Measurements from ENCODE around the gene PHRF1.
A peak's percentile ranks its signal among the peaks of the same experiment; 100 is the strongest.

PHRF1 gene

GRCh38 chr11:617912-618682, 41.8 kb downstream of the PHRF1 start:
- Mint-ChIP-seq H3K36me3 (no peaks in the 10 kb centered on the region), H3K4me1 (peaks cover 6% of the 10 kb centered on the region), H3K4me3 (no peak overlapping the region), H3K27me3 (no peaks in the 10 kb centered on the region), H3K9me3 (no peaks in the 10 kb centered on the region), H3K27ac (peak overlapping the region; percentile 59)

GRCh38 chr11:618856-619627, 42.8 kb downstream of the PHRF1 start:
- Mint-ChIP-seq H3K4me3 (no peak overlapping the region), H3K27me3 (no peaks in the 10 kb centered on the region), H3K9me3 (no peaks in the 10 kb centered on the region), H3K27ac (peak overlapping the region; percentile 59), H3K4me1 (peaks cover 5% of the 10 kb centered on the region), H3K36me3 (no peaks in the 10 kb centered on the region)

DNA sequence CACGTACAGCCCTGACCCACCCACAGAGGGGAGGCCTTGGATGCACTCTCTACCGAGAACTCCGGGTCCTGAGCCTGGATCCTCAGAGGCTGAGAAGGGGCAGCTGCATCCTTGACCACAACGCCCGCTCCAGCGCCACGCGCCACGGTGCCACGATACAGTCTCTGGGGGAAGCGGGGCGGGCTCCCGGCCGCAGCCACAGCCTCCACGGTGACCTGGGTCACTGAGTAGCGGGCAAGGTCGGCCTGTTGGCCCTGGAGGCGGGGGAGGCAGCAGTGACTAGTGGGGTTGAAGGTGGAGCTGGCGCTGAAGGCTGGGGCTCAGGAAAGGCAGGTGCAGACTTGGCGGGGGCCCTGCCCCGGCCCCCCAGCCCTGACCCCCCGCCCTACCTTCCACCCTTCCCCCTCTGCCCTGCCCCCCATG, 43.4 kb downstream of the PHRF1 start:
- Mint-ChIP-seq H3K27me3 (no peaks in the 10 kb centered on the region), H3K27ac (no peak overlapping the region), H3K9me3 (no peaks in the 10 kb centered on the region), H3K4me1 (no peaks in the 10 kb centered on the region), H3K36me3 (no peaks in the 10 kb centered on the region), H3K4me3 (no peak overlapping the region)

DNA sequence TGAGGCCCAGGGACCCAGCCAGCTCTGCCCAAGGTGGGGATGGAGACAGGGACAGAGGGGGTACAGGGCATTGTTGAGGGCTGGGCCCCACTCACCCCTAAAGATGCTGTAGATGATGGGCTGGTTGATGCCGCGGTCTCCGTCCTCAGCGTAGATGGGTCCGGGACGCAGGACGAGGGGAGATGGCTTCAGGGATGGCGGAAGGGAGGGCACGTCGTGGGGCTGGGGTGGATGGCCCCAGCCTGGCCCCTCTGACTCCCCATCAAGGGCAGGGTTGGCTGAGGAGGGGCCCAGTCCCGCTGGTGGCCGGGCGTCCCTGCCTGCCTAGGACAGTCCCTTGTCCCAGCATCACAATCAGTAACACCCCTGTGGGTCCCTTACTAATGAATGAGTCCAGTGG, 43.9 kb downstream of the PHRF1 start:
- H3K4me1 Mint-ChIP-seq = no peaks in the 10 kb centered on the region
- H3K27ac Mint-ChIP-seq = no peak overlapping the region

GRCh38 chr11:620935-621814, 44.9 kb downstream of the PHRF1 start:
- Mint-ChIP-seq H3K4me3 (no peak overlapping the region), H3K27ac (no peak overlapping the region), H3K36me3 (no peaks in the 10 kb centered on the region), H3K9me3 (no peaks in the 10 kb centered on the region), H3K27me3 (no peaks in the 10 kb centered on the region), H3K4me1 (no peaks in the 10 kb centered on the region)

More for the DNA sequence above, 43.9 kb downstream of the PHRF1 start:
- H3K27me3 Mint-ChIP-seq = no peaks in the 10 kb centered on the region
- no peaks in the 10 kb centered on the region for H3K36me3 Mint-ChIP-seq
- no peak overlapping the region for H3K4me3 Mint-ChIP-seq
- no peaks in the 10 kb centered on the region for H3K9me3 Mint-ChIP-seq

DNA sequence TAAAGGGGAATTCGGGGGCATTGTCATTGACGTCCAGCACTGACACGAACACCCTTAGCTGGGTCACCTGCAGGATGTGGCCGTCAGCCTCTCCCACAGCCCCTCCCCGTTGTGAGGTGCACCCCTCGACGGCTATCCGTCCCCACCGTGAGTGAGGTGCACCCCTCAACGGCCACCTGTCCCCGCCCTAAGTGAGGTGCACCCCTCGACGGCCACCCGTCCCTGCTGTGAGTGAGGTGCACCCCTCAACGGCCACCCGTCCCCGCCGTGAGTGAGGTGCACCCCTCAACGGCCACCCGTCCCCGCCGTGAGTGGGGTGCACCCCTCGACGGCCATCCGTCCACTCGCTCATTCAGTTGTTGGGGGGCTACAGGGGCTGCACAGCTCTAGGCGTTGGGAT, 45.6 kb downstream of the PHRF1 start:
- Mint-ChIP-seq H3K4me1 (no peaks in the 10 kb centered on the region), H3K27me3 (no peaks in the 10 kb centered on the region), H3K36me3 (no peaks in the 10 kb centered on the region), H3K4me3 (no peak overlapping the region), H3K27ac (no peak overlapping the region), H3K9me3 (no peaks in the 10 kb centered on the region)

GRCh38 chr11:623349-623869, 47.1 kb downstream of the PHRF1 start:
- Mint-ChIP-seq H3K9me3 (no peaks in the 10 kb centered on the region), H3K36me3 (no peaks in the 10 kb centered on the region), H3K4me1 (peaks cover 7% of the 10 kb centered on the region), H3K4me3 (no peak overlapping the region), H3K27ac (no peak overlapping the region), H3K27me3 (peaks cover 6% of the 10 kb centered on the region)

- H3K27me3 Mint-ChIP-seq = peaks cover 11% of the 10 kb centered on the region
- no peak overlapping the region for H3K27ac Mint-ChIP-seq
- no peak overlapping the region for H3K4me3 Mint-ChIP-seq
- peaks cover 14% of the 10 kb centered on the region for H3K4me1 Mint-ChIP-seq
- H3K36me3 Mint-ChIP-seq = no peaks in the 10 kb centered on the region
- H3K9me3 Mint-ChIP-seq = no peaks in the 10 kb centered on the region
Measured at GRCh38 chr11:623999-624704, 47.9 kb downstream of the PHRF1 start.

GRCh38 chr11:624705-625635, 48.7 kb downstream of the PHRF1 start, which contains the start of gene CDHR5:
CDHR5 (minus strand) TSS chr11:624955; CDS start chr11:624902, 53 bp downstream.
- H3K9me3 Mint-ChIP-seq = no peaks in the 10 kb centered on the region
- H3K4me1 Mint-ChIP-seq = peaks cover 20% of the 10 kb centered on the region
- no peaks in the 10 kb centered on the region for H3K36me3 Mint-ChIP-seq
- peaks cover 11% of the 10 kb centered on the region for H3K27me3 Mint-ChIP-seq
- no peak within 1 kb of the TSS for H3K27ac Mint-ChIP-seq
- no peak within 1 kb of the TSS for H3K4me3 Mint-ChIP-seq

- Mint-ChIP-seq H3K4me3 (no peak overlapping the region), H3K27me3 (peaks cover 11% of the 10 kb centered on the region), H3K36me3 (no peaks in the 10 kb centered on the region), H3K9me3 (no peaks in the 10 kb centered on the region), H3K4me1 (peaks cover 20% of the 10 kb centered on the region), H3K27ac (no peak overlapping the region)
Measured at GRCh38 chr11:625636-626268, 49.5 kb downstream of the PHRF1 start.

GRCh38 chr11:626475-627307, 50.4 kb downstream of the PHRF1 start, which contains the start of gene SCT:
SCT (minus strand) TSS chr11:627181; CDS start chr11:627143, 38 bp downstream.
- Mint-ChIP-seq H3K27me3 (peaks cover 11% of the 10 kb centered on the region), H3K4me3 (no peak within 1 kb of the TSS), H3K4me1 (peaks cover 20% of the 10 kb centered on the region), H3K9me3 (no peaks in the 10 kb centered on the region), H3K36me3 (no peaks in the 10 kb centered on the region), H3K27ac (peak within 1 kb of the TSS; percentile 59)

- H3K36me3 Mint-ChIP-seq = no peaks in the 10 kb centered on the region
- H3K4me3 Mint-ChIP-seq = no peak overlapping the region
- H3K27ac Mint-ChIP-seq = no peak overlapping the region
- H3K27me3 Mint-ChIP-seq = peaks cover 11% of the 10 kb centered on the region
- H3K4me1 Mint-ChIP-seq = peaks cover 20% of the 10 kb centered on the region
- no peaks in the 10 kb centered on the region for H3K9me3 Mint-ChIP-seq
Measured at GRCh38 chr11:627308-627576, 51.0 kb downstream of the PHRF1 start.

DNA sequence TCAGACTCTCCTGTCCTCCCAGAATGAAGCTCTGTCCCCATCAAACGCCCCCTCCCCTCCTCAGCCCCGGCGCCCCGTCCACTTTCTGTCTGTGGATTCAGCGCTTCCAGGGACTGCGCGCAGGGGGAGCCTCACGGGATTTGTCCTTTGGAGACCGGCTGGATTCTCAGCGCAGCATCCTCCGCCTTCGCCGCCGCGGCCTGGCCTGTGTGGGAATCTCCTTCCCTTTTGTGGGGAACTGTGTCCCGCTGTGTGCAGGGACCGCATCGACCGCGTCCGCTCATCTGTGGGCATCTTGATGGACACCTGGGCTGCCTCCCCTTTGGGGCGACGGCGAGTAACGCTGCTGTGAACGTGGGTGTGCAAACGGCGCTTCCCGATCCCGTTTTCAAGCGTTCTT, 51.8 kb downstream of the PHRF1 start:
- H3K36me3 Mint-ChIP-seq = no peaks in the 10 kb centered on the region
- no peaks in the 10 kb centered on the region for H3K9me3 Mint-ChIP-seq
- H3K4me3 Mint-ChIP-seq = peak overlapping the region; percentile 49
- peak overlapping the region; percentile 59 for H3K27ac Mint-ChIP-seq
- H3K27me3 Mint-ChIP-seq = peaks cover 11% of the 10 kb centered on the region
- peaks cover 20% of the 10 kb centered on the region for H3K4me1 Mint-ChIP-seq
